Natural killer cell (primary cell): ENCODE measurements around the gene PCDHAC2. TPM values are rescaled to one million over a fixed set of nuclear protein-coding genes. Genes with fewer than 3 reads are reported as not detected.

Experiments used
- ATAC-seq, 3 donors: fragments of 150-1000 bp in 2 of 3; fragments of 200-7000 bp in 1 of 3; cut with Tn5 transposase; 1 replicate in 1 of 3; 2 replicates in 2 of 3; pipeline ENCODE4 v1.10.0; 2021; ENCODE audit warnings: mild to moderate bottlenecking in 2 of 3, moderate library complexity in 2 of 3
- DNase-seq, 2 donors: peaks; one replicate each; pipeline versions ENCODE4 v3.0.0 to v3.0.0-alpha.2; 2013 to 2021; ENCODE audit warnings: mixed read lengths in 1 of 2
- H3K27ac ChIP-seq: one replicate; pipeline ENCODE4 v1.5.1; 2013; ENCODE audit warnings: mild to moderate bottlenecking, low read length
- H3K27me3 ChIP-seq: one replicate; pipeline ENCODE4 v1.6.1; 2013; ENCODE audit warnings: low read length; ENCODE audit not compliant: control insufficient read depth, insufficient read depth
- H3K36me3 ChIP-seq: one replicate; pipeline ENCODE4 v1.6.1; 2013; ENCODE audit warnings: low read length; ENCODE audit not compliant: control insufficient read depth, insufficient read depth
- H3K4me1 ChIP-seq: one replicate; pipeline ENCODE4 v1.6.1; 2013; ENCODE audit warnings: low read length; ENCODE audit not compliant: control insufficient read depth, insufficient read depth
- H3K4me3 ChIP-seq: one replicate; pipeline ENCODE4 v1.5.1; 2013; ENCODE audit warnings: low read length
- H3K9me3 ChIP-seq: one replicate; pipeline ENCODE4 v1.6.1; 2013; ENCODE audit warnings: low read length; ENCODE audit not compliant: control insufficient read depth, insufficient read depth
- H3K27ac Mint-ChIP-seq, 2 donors: one replicate each; pipeline ENCODE4 v1.8.0; 2022; ENCODE audit warnings: mild to moderate bottlenecking in 2 of 2, mixed read lengths in 2 of 2, moderate library complexity in 1 of 2
- H3K27me3 Mint-ChIP-seq, 2 donors: one replicate each; pipeline ENCODE4 v1.8.0; 2022; ENCODE audit warnings: low read depth in 2 of 2, mixed read lengths in 2 of 2
- H3K36me3 Mint-ChIP-seq: one replicate; pipeline ENCODE4 v1.8.0; 2022; ENCODE audit warnings: mixed read lengths
- H3K4me1 Mint-ChIP-seq, 2 donors: one replicate each; pipeline ENCODE4 v1.8.0; 2022; ENCODE audit warnings: mixed read lengths in 2 of 2
- H3K4me3 Mint-ChIP-seq: one replicate; pipeline ENCODE4 v1.8.0; 2022; ENCODE audit warnings: mild to moderate bottlenecking, moderate library complexity, mixed read lengths
- H3K9me3 Mint-ChIP-seq, 2 donors: one replicate each; pipeline ENCODE4 v1.8.0; 2022; ENCODE audit warnings: mixed read lengths in 2 of 2
- WGBS: methylation state at CpG from one replicate; pipeline ENCODE4 v1.1.7; 2013; ENCODE audit warnings: missing lambda C conversion rate; ENCODE audit not compliant: insufficient coverage; 5-methylcytosine and 5-hydroxymethylcytosine counted together
- intact Hi-C: fragments of 100-400 bp; cut with micrococcal nuclease; formaldehyde crosslinking; loops from one replicate; pipeline ENCODE4 v1.14.2; 2022
- total RNA-seq, 4 donors: library from RNA; stranded (reverse); fragments of 120-200 nt in 1 of 4; gene quantifications; one replicate each; pipeline versions ENCODE4 v1.2.3 to v1.2.4, GENCODE V29; 2013 to 2022
- TF ChIP-seq, protein P1 (sequence below): fragments of 200-600 bp; IDR thresholded peaks from one replicate; pipeline ENCODE4 v1.8.0; 2022; ENCODE audit warnings: antibody characterized with exemption

Gene PCDHAC2
- total RNA-seq, 3 donors from 2014 or later (not counting 1 experiment from before 2014, with no cell fraction given) = not detected

- no peaks in the 10 kb centered on the region for H3K36me3 Mint-ChIP-seq
- Histone ChIP-seq H3K27me3 (no peaks in the 10 kb centered on the region), H3K4me3 (no peak overlapping the region), H3K27ac (no peak overlapping the region), H3K9me3 (no peaks in the 10 kb centered on the region), H3K4me1 (no peaks in the 10 kb centered on the region), H3K36me3 (no peaks in the 10 kb centered on the region)
- no peak overlapping the region for H3K4me3 Mint-ChIP-seq
- TF ChIP-seq, protein P1, sequence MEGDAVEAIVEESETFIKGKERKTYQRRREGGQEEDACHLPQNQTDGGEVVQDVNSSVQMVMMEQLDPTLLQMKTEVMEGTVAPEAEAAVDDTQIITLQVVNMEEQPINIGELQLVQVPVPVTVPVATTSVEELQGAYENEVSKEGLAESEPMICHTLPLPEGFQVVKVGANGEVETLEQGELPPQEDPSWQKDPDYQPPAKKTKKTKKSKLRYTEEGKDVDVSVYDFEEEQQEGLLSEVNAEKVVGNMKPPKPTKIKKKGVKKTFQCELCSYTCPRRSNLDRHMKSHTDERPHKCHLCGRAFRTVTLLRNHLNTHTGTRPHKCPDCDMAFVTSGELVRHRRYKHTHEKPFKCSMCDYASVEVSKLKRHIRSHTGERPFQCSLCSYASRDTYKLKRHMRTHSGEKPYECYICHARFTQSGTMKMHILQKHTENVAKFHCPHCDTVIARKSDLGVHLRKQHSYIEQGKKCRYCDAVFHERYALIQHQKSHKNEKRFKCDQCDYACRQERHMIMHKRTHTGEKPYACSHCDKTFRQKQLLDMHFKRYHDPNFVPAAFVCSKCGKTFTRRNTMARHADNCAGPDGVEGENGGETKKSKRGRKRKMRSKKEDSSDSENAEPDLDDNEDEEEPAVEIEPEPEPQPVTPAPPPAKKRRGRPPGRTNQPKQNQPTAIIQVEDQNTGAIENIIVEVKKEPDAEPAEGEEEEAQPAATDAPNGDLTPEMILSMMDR = no peak
- DNase-seq = no peak
- ATAC-seq = no peak
- no peaks in the 10 kb centered on the region for H3K4me1 Mint-ChIP-seq
- no peak overlapping the region for H3K27ac Mint-ChIP-seq
- intact Hi-C loops = no loop called here
- 100% methylated on average over 1 of the region's 1 CpG for WGBS
- H3K27me3 Mint-ChIP-seq = no peaks in the 10 kb centered on the region
- peaks cover 0 to 12% of the 10 kb centered on the region in 2 donors for H3K9me3 Mint-ChIP-seq
Measured at GRCh38 chr5:140978983-140979382, 12.7 kb downstream of the PCDHAC2 start.

DNA sequence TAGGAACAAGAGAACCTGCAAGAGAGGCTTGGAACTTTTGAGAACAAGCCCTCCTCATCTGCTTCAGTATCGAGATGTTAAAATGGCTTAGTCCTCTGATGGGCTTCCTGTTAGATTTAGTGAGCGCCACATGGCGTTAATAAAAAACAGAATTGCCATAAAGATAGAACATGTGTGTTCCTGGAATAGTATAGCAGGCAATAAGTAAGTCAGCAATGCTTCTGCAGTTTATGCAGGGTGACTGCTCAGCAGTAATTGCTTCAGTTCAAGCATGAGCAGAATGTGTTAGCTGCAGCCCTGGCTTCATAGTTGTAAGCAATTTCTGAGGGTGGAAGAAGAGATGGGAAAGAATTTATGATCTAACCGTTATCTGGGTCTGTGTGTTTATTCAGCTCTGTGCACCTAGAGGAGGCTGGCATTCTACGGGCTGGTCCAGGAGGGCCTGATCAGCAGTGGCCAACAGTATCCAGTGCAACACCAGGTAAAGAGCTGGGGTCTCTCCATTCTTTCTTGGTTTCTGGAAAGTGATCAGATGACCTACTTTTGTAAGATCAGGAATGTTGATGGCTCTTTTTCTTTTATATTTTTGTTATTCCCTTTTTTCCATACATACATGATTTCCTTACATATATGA lies 15.9 kb downstream of the PCDHAC2 start:
- DNase-seq (no peak), ATAC-seq (no peak)
- Mint-ChIP-seq H3K4me1 (no peaks in the 10 kb centered on the region), H3K27ac (no peak overlapping the region), H3K4me3 (no peak overlapping the region), H3K9me3 (peaks cover 0 to 9% of the 10 kb centered on the region in 2 donors), H3K36me3 (no peaks in the 10 kb centered on the region), H3K27me3 (no peaks in the 10 kb centered on the region)
- H3K9me3 ChIP-seq = peaks cover 4% of the 10 kb centered on the region
- H3K4me1 ChIP-seq = no peaks in the 10 kb centered on the region
- H3K36me3 ChIP-seq = no peaks in the 10 kb centered on the region
- no peaks in the 10 kb centered on the region for H3K27me3 ChIP-seq
- 85% methylated on average over 5 of the region's 5 CpGs for WGBS
- intact Hi-C loops = no loop called here
- TF ChIP-seq, protein P1 = no peak
- H3K4me3 ChIP-seq = no peak overlapping the region
- H3K27ac ChIP-seq = no peak overlapping the region

GRCh38 chr5:140986117-140986521 lies 19.8 kb downstream of the PCDHAC2 start:
- WGBS = 20% methylated on average over 3 of the region's 3 CpGs
- no peaks in the 10 kb centered on the region for H3K4me1 Mint-ChIP-seq
- Histone ChIP-seq H3K36me3 (no peaks in the 10 kb centered on the region), H3K4me3 (no peak overlapping the region), H3K27me3 (no peaks in the 10 kb centered on the region), H3K4me1 (no peaks in the 10 kb centered on the region), H3K27ac (no peak overlapping the region), H3K9me3 (peaks cover 4% of the 10 kb centered on the region)
- TF ChIP-seq, protein P1 = no peak
- DNase-seq (no peak), ATAC-seq (no peak)
- H3K9me3 Mint-ChIP-seq = peaks cover 0 to 3% of the 10 kb centered on the region in 2 donors
- H3K27me3 Mint-ChIP-seq = no peaks in the 10 kb centered on the region
- H3K4me3 Mint-ChIP-seq = no peak overlapping the region
- H3K27ac Mint-ChIP-seq = no peak overlapping the region
- H3K36me3 Mint-ChIP-seq = no peaks in the 10 kb centered on the region
- intact Hi-C loops = no loop called here

GRCh38 chr5:140988100-140988499 lies 21.8 kb downstream of the PCDHAC2 start:
- Mint-ChIP-seq H3K4me1 (no peaks in the 10 kb centered on the region), H3K27ac (no peak overlapping the region), H3K4me3 (no peak overlapping the region), H3K36me3 (no peaks in the 10 kb centered on the region), H3K9me3 (peaks cover 0 to 3% of the 10 kb centered on the region in 2 donors), H3K27me3 (no peaks in the 10 kb centered on the region)
- intact Hi-C loops = no loop called here
- H3K4me3 ChIP-seq = no peak overlapping the region
- no peaks in the 10 kb centered on the region for H3K4me1 ChIP-seq
- ATAC-seq (no peak), DNase-seq (no peak)
- H3K9me3 ChIP-seq = peaks cover 4% of the 10 kb centered on the region
- no peaks in the 10 kb centered on the region for H3K36me3 ChIP-seq
- H3K27me3 ChIP-seq = no peaks in the 10 kb centered on the region
- no peak overlapping the region for H3K27ac ChIP-seq
- TF ChIP-seq, protein P1 = no peak
- WGBS = 54% methylated on average over 5 of the region's 5 CpGs
